Fibroblast of lung (primary cell): ENCODE results near the gene TMEM131. TPM values are rescaled to one million over a fixed set of nuclear protein-coding genes. Genes with fewer than 3 reads are reported as not detected.

Experiments
- DNase-seq, 2 donors: peaks; one replicate each; pipeline versions ENCODE4 v3.0.0 to v3.0.0-alpha.2; 2010; ENCODE audit warnings: low read depth in 2 of 2
- H2AFZ ChIP-seq: 2 replicates; pipeline ENCODE4 v1.5.1; 2012; ENCODE audit warnings: low read length, control low read depth, inconsistent platforms
- H3K27ac ChIP-seq: 2 replicates; pipeline ENCODE4 v1.5.1; 2011; ENCODE audit warnings: low read length, control low read depth; ENCODE audit not compliant: insufficient read depth
- H3K27me3 ChIP-seq: 2 replicates; pipeline ENCODE4 v1.5.1; 2011; ENCODE audit warnings: mild to moderate bottlenecking, low read length; ENCODE audit not compliant: control insufficient read depth, insufficient read depth
- H3K36me3 ChIP-seq: 2 replicates; pipeline ENCODE4 v1.5.1; 2011; ENCODE audit warnings: low read length; ENCODE audit not compliant: control insufficient read depth, insufficient read depth
- H3K4me1 ChIP-seq: 2 replicates; pipeline ENCODE4 v1.5.1; 2011; ENCODE audit warnings: low read length; ENCODE audit not compliant: control insufficient read depth, insufficient read depth; ENCODE audit errors: extremely low read depth
- H3K4me2 ChIP-seq: 2 replicates; pipeline ENCODE4 v1.5.1; 2011; ENCODE audit warnings: low read length, control low read depth; ENCODE audit not compliant: insufficient read depth; ENCODE audit errors: extremely low read depth
- H3K4me3 ChIP-seq, 4 experiments: fragments of 200-600 bp in 1 of 4; sonication (generic) in 1 of 4; replicated peaks in 1 of 4; 2 replicates each; pipeline ENCODE4 v1.5.1; 2011 to 2016; ENCODE audit warnings: low read length in 4 of 4, low read depth in 3 of 4, mild to moderate bottlenecking in 3 of 4, control low read depth in 2 of 4, inconsistent platforms in 1 of 4, mixed read lengths in 1 of 4; ENCODE audit not compliant: insufficient read depth in 1 of 4; ENCODE audit errors: control extremely low read depth in 1 of 4
- H3K79me2 ChIP-seq: 2 replicates; pipeline ENCODE4 v1.5.1; 2012; ENCODE audit warnings: mild to moderate bottlenecking, low read length, inconsistent platforms; ENCODE audit not compliant: control insufficient read depth, insufficient read depth
- H3K9ac ChIP-seq: 2 replicates; pipeline ENCODE4 v1.5.1; 2011; ENCODE audit warnings: mild to moderate bottlenecking, low read length, control low read depth; ENCODE audit not compliant: insufficient read depth
- H3K9me3 ChIP-seq: 2 replicates; pipeline ENCODE4 v1.5.1; 2012; ENCODE audit warnings: low read depth, low read length; ENCODE audit not compliant: control insufficient read depth, insufficient read depth
- H4K20me1 ChIP-seq: 2 replicates; pipeline ENCODE4 v1.5.1; 2011; ENCODE audit warnings: low read length; ENCODE audit not compliant: control insufficient read depth, insufficient read depth; ENCODE audit errors: extremely low read depth
- EZH2 ChIP-seq: IDR thresholded peaks from 2 replicates; pipeline ENCODE4 v1.5.1; 2012; ENCODE audit warnings: low read length, control low read depth, mild to moderate bottlenecking; ENCODE audit errors: missing control alignments
- polyA plus RNA-seq, 2 donors: library from polyadenylated mRNA; depleted of rRNA in 1 of 2; stranded (reverse) in 1 of 2; unstranded in 1 of 2; fragments of >200 nt; gene quantifications; 2 replicates each; pipeline ENCODE4 v1.2.1, GENCODE V29; 2011 to 2012; ENCODE audit warnings: missing spikeins in 1 of 2
- total RNA-seq: library from RNA; depleted of rRNA; stranded (reverse); fragments of >200 nt; gene quantifications from 2 replicates; pipeline ENCODE4 v1.2.1, GENCODE V29; 2014
- TF ChIP-seq, protein P1 (sequence below), 2 donors: IDR thresholded peaks in 1 of 2; conservative IDR thresholded peaks in 1 of 2; 1 replicate in 1 of 2; 2 replicates in 1 of 2; pipeline ENCODE4 v1.5.1; 2011 to 2012; ENCODE audit warnings: low read length in 2 of 2, control low read depth in 1 of 2, inconsistent platforms in 1 of 2, low read depth in 1 of 2, mild to moderate bottlenecking in 1 of 2

Gene TMEM131
- total and polyA plus RNA-seq, 2 donors (not counting 1 experiment from before 2014, with no cell fraction given) = 18.1 to 32.4 TPM

DNA sequence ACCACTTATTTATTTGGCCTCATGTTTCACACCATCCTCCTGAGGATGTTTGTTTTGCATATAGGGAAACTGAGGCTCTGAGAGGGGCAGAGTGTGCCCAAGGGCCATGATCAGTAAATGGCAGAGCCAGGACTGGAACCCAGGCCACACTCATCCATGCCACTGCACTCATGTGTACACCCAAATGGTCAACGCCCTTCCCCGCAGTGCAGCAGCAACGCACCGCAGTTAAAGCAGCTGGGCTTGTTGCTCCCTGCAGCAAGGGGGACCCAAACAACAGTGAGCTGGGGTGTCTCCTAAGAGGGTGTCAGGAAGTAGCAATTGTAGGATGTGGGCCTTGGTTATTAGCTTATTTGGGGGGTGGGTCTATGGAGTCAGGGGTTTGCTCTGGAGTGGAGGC, 245.7 kb downstream of the TMEM131 start:
- Histone ChIP-seq H3K9ac (no peak overlapping the region), H3K36me3 (no peaks in the 10 kb centered on the region), H2AFZ (no peak overlapping the region), H4K20me1 (no peaks in the 10 kb centered on the region), H3K79me2 (no peaks in the 10 kb centered on the region), H3K4me3 (no peak overlapping the region), H3K27me3 (no peaks in the 10 kb centered on the region), H3K4me2 (no peak overlapping the region), H3K4me1 (no peaks in the 10 kb centered on the region), H3K9me3 (no peaks in the 10 kb centered on the region), H3K27ac (no peak overlapping the region)
- DNase-seq = no peak
- TF ChIP-seq, protein P1, sequence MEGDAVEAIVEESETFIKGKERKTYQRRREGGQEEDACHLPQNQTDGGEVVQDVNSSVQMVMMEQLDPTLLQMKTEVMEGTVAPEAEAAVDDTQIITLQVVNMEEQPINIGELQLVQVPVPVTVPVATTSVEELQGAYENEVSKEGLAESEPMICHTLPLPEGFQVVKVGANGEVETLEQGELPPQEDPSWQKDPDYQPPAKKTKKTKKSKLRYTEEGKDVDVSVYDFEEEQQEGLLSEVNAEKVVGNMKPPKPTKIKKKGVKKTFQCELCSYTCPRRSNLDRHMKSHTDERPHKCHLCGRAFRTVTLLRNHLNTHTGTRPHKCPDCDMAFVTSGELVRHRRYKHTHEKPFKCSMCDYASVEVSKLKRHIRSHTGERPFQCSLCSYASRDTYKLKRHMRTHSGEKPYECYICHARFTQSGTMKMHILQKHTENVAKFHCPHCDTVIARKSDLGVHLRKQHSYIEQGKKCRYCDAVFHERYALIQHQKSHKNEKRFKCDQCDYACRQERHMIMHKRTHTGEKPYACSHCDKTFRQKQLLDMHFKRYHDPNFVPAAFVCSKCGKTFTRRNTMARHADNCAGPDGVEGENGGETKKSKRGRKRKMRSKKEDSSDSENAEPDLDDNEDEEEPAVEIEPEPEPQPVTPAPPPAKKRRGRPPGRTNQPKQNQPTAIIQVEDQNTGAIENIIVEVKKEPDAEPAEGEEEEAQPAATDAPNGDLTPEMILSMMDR (conservative IDR thresholded peaks at IDR 0.05 in 1 of 2, IDR thresholded peaks at IDR 0.05 in 1 of 2; ENCODE audit: low read depth in 1 of 2, low read length in 2 of 2) = no peak
- no peak for TF ChIP-seq EZH2

DNA sequence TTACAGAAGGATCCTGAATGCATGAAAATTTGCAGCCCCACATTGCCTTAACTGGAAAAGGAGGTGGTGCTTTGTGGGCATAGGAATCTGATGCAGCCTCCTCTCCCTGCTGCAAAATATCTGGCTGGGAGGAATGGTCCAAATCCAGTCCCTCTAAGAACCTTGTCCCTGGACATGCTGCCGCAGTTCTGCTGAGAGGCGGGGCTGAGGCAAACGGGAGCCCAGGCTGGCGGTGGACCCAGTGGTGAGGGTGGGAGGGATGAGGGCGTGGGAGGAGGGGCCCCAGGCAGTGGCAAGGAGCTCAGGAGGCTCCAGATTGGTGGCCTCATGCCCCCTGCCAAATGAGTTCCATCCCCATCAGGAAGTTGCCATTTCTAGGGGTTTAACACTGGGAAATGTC, 246.2 kb downstream of the TMEM131 start:
- Histone ChIP-seq H3K4me1 (no peaks in the 10 kb centered on the region), H3K9ac (no peak overlapping the region), H3K4me2 (no peak overlapping the region), H3K4me3 (no peak overlapping the region), H3K79me2 (no peaks in the 10 kb centered on the region), H3K9me3 (no peaks in the 10 kb centered on the region), H4K20me1 (no peaks in the 10 kb centered on the region), H3K36me3 (no peaks in the 10 kb centered on the region), H3K27me3 (no peaks in the 10 kb centered on the region), H3K27ac (no peak overlapping the region), H2AFZ (no peak overlapping the region)
- no peak for DNase-seq
- no peak for TF ChIP-seq EZH2
- TF ChIP-seq, protein P1 (conservative IDR thresholded peaks at IDR 0.05 in 1 of 2, IDR thresholded peaks at IDR 0.05 in 1 of 2; ENCODE audit: low read depth in 1 of 2, low read length in 2 of 2) = no peak

DNA sequence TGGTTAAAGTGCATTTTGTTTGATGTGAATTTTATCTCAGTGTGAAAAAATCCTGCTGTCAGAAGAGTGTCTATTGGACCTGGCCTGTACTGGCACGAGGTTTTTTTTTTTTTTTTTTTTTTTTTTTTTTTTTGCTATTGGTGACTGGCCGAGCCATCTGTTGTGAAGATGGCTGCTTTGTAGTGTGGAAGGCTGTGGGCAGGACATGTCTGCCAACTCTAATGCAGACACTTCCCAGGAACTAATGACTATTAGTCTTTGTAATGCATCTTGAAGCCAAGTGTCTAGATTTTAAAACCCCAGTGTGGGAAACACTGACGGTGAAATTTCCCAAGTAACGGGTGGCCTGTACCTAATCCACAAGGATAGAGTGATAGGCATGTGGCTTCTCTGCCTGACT, 248.0 kb downstream of the TMEM131 start:
- no peaks in the 10 kb centered on the region for H3K4me1 ChIP-seq
- TF ChIP-seq EZH2 = no peak
- TF ChIP-seq, protein P1 (conservative IDR thresholded peaks at IDR 0.05 in 1 of 2, IDR thresholded peaks at IDR 0.05 in 1 of 2; ENCODE audit: low read depth in 1 of 2, low read length in 2 of 2) = no peak
- no peaks in the 10 kb centered on the region for H4K20me1 ChIP-seq
- no peaks in the 10 kb centered on the region for H3K36me3 ChIP-seq
- no peaks in the 10 kb centered on the region for H3K27me3 ChIP-seq
- H3K4me2 ChIP-seq = no peak overlapping the region
- no peaks in the 10 kb centered on the region for H3K79me2 ChIP-seq
- DNase-seq = peak in 1 of 2 donors; percentile 85
- no peak overlapping the region for H2AFZ ChIP-seq
- no peaks in the 10 kb centered on the region for H3K9me3 ChIP-seq
- H3K4me3 ChIP-seq = no peak overlapping the region
- H3K9ac ChIP-seq = no peak overlapping the region
- H3K27ac ChIP-seq = no peak overlapping the region
